RWPE2 (cell line): ENCODE results near the gene AP1AR.

Experiments
- ATAC-seq: fragments of 200-7000 bp; cut with Tn5 transposase; 3 replicates; pipeline ENCODE4 v1.9.1; 2021; ENCODE audit warnings: low read depth
- DNase-seq: peaks from one replicate; pipeline ENCODE4 v3.0.0-alpha.2; 2020; ENCODE audit warnings: low spot score
- H3K27ac ChIP-seq: fragments of 450-650 bp; 2 replicates; pipeline ENCODE4 v1.5.1; 2017; ENCODE audit warnings: mild to moderate bottlenecking; ENCODE audit not compliant: poor library complexity, severe bottlenecking
- H3K27me3 ChIP-seq: fragments of 250-450 bp; sonication (Bioruptor Pico); 2 replicates; pipeline ENCODE4 v1.5.1; 2021; ENCODE audit warnings: mild to moderate bottlenecking, moderate library complexity; ENCODE audit not compliant: insufficient read depth, poor library complexity, severe bottlenecking
- H3K36me3 ChIP-seq: fragments of 250-450 bp; sonication (Bioruptor Pico); 2 replicates; pipeline ENCODE4 v1.5.1; 2020; ENCODE audit warnings: low read depth, mild to moderate bottlenecking, moderate library complexity
- H3K4me1 ChIP-seq: fragments of 250-450 bp; sonication (Bioruptor Pico); 2 replicates; pipeline ENCODE4 v1.5.1; 2021; ENCODE audit warnings: mild to moderate bottlenecking, moderate library complexity; ENCODE audit not compliant: insufficient read depth, poor library complexity, severe bottlenecking
- H3K4me3 ChIP-seq: fragments of 250-450 bp; sonication (Bioruptor Pico); 2 replicates; pipeline ENCODE4 v1.5.1; 2021; ENCODE audit warnings: mild to moderate bottlenecking, moderate library complexity; ENCODE audit not compliant: severe bottlenecking
- H3K9me3 ChIP-seq: fragments of 250-450 bp; sonication (Bioruptor Pico); 2 replicates; pipeline ENCODE4 v1.5.1; 2021; ENCODE audit warnings: mild to moderate bottlenecking, moderate library complexity; ENCODE audit not compliant: severe bottlenecking
- TF ChIP-seq, protein P1 (sequence below): fragments of 450-650 bp; IDR thresholded peaks from one replicate; pipeline ENCODE4 v1.5.1; 2017; ENCODE audit warnings: mild to moderate bottlenecking, moderate library complexity; ENCODE audit not compliant: poor library complexity, severe bottlenecking

AP1AR gene

GRCh38 chr4:112222219-112222955 lies 9.2 kb upstream of the AP1AR start:
- H3K9me3 ChIP-seq: no peaks in the 10 kb centered on the region
- TF ChIP-seq, protein P1, sequence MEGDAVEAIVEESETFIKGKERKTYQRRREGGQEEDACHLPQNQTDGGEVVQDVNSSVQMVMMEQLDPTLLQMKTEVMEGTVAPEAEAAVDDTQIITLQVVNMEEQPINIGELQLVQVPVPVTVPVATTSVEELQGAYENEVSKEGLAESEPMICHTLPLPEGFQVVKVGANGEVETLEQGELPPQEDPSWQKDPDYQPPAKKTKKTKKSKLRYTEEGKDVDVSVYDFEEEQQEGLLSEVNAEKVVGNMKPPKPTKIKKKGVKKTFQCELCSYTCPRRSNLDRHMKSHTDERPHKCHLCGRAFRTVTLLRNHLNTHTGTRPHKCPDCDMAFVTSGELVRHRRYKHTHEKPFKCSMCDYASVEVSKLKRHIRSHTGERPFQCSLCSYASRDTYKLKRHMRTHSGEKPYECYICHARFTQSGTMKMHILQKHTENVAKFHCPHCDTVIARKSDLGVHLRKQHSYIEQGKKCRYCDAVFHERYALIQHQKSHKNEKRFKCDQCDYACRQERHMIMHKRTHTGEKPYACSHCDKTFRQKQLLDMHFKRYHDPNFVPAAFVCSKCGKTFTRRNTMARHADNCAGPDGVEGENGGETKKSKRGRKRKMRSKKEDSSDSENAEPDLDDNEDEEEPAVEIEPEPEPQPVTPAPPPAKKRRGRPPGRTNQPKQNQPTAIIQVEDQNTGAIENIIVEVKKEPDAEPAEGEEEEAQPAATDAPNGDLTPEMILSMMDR: no peak
- no peak for DNase-seq
- no peaks in the 10 kb centered on the region for H3K4me1 ChIP-seq
- no peak for ATAC-seq
- H3K4me3 ChIP-seq: no peak overlapping the region
- no peaks in the 10 kb centered on the region for H3K36me3 ChIP-seq
- no peaks in the 10 kb centered on the region for H3K27me3 ChIP-seq
- no peak overlapping the region for H3K27ac ChIP-seq

GRCh38 chr4:112225157-112225556 lies 6.4 kb upstream of the AP1AR start:
- Histone ChIP-seq H3K27ac (no peak overlapping the region), H3K4me1 (peaks cover 4% of the 10 kb centered on the region), H3K4me3 (no peak overlapping the region), H3K9me3 (no peaks in the 10 kb centered on the region), H3K27me3 (no peaks in the 10 kb centered on the region), H3K36me3 (no peaks in the 10 kb centered on the region)
- DNase-seq (no peak), ATAC-seq (no peak)
- TF ChIP-seq, protein P1: no peak

GRCh38 chr4:112230879-112231778 lies 458 bp upstream of the AP1AR start:
- Histone ChIP-seq H3K27me3 (no peaks in the 10 kb centered on the region), H3K36me3 (no peaks in the 10 kb centered on the region), H3K9me3 (no peaks in the 10 kb centered on the region), H3K27ac (peak overlapping the region; percentile 91), H3K4me1 (peaks cover 16% of the 10 kb centered on the region), H3K4me3 (peak overlapping the region; percentile 90)
- ATAC-seq (peak; percentile 84), DNase-seq (peak; percentile 97)
- TF ChIP-seq, protein P1: no peak

DNA sequence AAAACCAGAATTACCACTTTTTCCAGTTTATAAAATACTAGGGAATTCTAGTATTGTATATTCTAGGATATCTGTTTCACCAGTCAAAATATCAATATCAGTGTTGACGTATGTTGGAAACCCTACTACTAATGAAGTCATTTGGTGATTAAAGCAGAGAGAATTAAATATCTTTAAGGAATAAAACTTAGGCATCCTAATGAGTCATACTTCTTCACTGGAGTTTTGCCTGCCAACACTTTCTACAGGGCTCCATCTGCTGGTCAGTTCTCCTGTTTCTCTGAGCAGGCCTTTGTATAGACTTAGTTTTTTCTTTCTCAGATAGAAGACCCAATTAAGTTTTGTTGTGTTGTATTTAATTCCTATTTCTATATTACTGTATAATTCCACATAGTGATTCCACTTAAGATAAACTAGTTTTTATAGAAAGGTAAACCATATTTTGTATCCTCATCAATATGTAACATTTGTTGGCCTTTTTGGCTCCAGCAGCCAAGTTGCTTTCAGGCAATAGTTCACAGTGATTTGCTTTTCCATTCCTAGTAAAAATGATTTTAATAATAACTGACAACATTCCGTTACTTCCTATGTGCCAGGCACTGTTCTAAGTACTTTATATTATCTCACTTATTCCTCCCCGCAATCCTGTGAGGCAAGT lies 3.5 kb downstream of the AP1AR start:
- Histone ChIP-seq H3K4me3 (no peak overlapping the region), H3K9me3 (no peaks in the 10 kb centered on the region), H3K27ac (no peak overlapping the region), H3K27me3 (no peaks in the 10 kb centered on the region), H3K36me3 (no peaks in the 10 kb centered on the region), H3K4me1 (peaks cover 13% of the 10 kb centered on the region)
- DNase-seq (no peak), ATAC-seq (peak; percentile 17; the same call in 1 of the 3 replicates)
- TF ChIP-seq, protein P1: peak; percentile 95
